Spinal cord (tissue), 10 donors: ENCODE data around the gene PDE6G. TPM values are rescaled to one million over a fixed set of nuclear protein-coding genes. Genes with fewer than 3 reads are reported as not detected.
"Not testable (repeated sequence)": the region's sequence is repeated elsewhere in the genome, so short reads cannot be mapped to it uniquely, and the experiment has no call there.

Source experiments
- DNase-seq, 6 donors: peaks; one replicate each; pipeline versions ENCODE4 v3.0.0 to v3.0.0-alpha.2; 2013 to 2015; ENCODE audit warnings: low spot score in 6 of 6, low read depth in 4 of 6
- H3K27ac ChIP-seq: one replicate; pipeline ENCODE4 v1.5.1; 2013; ENCODE audit warnings: low read depth, low read length, control low read depth
- H3K27me3 ChIP-seq: one replicate; pipeline ENCODE4 v1.6.1; 2013; ENCODE audit warnings: low read length; ENCODE audit not compliant: control insufficient read depth, insufficient read depth
- H3K36me3 ChIP-seq: one replicate; pipeline ENCODE4 v1.6.1; 2013; ENCODE audit warnings: low read length; ENCODE audit not compliant: control insufficient read depth, insufficient read depth
- H3K4me1 ChIP-seq: one replicate; pipeline ENCODE4 v1.6.1; 2013; ENCODE audit warnings: low read length; ENCODE audit not compliant: control insufficient read depth, insufficient read depth
- H3K4me3 ChIP-seq: one replicate; pipeline ENCODE4 v1.5.1; 2013; ENCODE audit warnings: low read depth, low read length, control low read depth
- H3K9me3 ChIP-seq: one replicate; pipeline ENCODE4 v1.6.1; 2013; ENCODE audit warnings: low read length; ENCODE audit not compliant: control insufficient read depth, insufficient read depth
- WGBS: methylation state at CpG from one replicate; pipeline ENCODE4 v1.1.5; 2013; ENCODE audit warnings: missing lambda C conversion rate; ENCODE audit not compliant: insufficient coverage; 5-methylcytosine and 5-hydroxymethylcytosine counted together
- polyA plus RNA-seq, 2 donors: library from polyadenylated mRNA; unstranded; fragments of 120-200 nt; gene quantifications; one replicate each; pipeline ENCODE4 v1.2.1, GENCODE V29; 2013; ENCODE audit not compliant: insufficient read length in 2 of 2
- total RNA-seq, 2 donors: library from RNA; depleted of rRNA in 1 of 2; stranded (reverse); fragments of 120-200 nt in 1 of 2; fragments of >200 nt in 1 of 2; gene quantifications; one replicate each; pipeline versions ENCODE4 v1.2.3 to v1.2.4, GENCODE V29; 2013 to 2014
- donor health status: healthy.

PDE6G gene
- total and polyA plus RNA-seq, 4 donors, result 1.9 to 3.7 (median 2.0) TPM; not detected in 1

DNA sequence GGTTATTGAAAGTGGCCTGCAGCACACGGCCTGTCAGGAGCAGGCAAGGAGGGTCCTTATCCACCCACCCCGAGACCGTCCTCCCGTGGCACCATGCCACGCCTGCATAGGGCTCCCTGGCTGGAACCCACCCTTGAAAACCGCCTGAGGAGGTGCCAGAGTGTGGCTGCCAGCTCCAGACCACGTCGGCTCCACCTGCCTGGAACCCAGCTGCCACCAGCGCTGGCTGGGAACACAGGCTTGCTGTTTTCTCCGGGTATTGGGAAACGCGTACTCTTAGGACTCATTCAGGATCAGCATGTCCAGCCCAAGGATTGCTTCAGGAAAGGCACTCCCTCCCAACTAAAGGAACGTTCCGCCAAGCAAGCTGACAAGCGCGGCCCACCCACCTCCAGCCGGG lies 20.6 kb upstream of the PDE6G start:
- no peaks in the 10 kb centered on the region for H3K27me3 ChIP-seq
- no peaks in the 10 kb centered on the region for H3K9me3 ChIP-seq
- 65% methylated on average over 13 of the region's 17 CpGs for whole genome bisulfite sequencing
- DNase-seq, result no peak
- H3K27ac ChIP-seq, result no peak overlapping the region
- H3K36me3 ChIP-seq, result peaks cover 69% of the 10 kb centered on the region
- no peak overlapping the region for H3K4me3 ChIP-seq
- H3K4me1 ChIP-seq, result peaks cover 17% of the 10 kb centered on the region

DNA sequence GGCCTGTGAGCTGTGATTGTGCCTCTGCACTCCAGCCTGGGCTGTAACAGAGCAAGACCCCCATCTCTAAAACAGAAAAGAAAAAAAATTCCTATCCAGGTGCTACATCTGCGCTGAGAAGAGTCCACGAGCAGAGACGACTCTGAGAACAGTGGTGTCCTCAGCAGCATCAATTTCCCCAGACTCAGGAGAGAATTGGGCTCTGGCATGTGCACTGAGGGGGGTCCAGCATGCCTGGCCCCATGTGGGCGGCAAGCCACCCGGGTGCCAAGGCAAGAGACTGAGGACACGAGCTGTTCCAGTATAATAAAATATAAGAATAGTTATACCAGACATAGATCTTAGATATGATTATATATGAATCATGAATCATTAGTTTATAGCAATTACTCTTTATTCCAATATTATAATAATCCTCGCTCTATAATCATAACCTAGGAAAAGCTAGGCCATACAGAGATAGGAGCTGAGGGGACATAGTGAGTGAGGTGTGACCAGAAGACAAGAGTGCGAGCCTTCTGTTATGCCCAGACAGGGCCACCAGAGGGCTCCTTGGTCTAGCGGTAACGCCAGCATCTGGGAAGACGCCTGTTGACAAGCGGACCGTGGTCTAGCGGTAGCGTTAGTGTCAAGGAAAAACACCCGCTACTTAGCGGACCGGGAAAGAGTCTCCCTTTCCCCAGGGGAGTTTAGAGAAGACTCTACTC lies 19.3 kb upstream of the PDE6G start:
- not testable (repeated sequence) for H3K27me3 ChIP-seq, H3K9me3 ChIP-seq, H3K4me3 ChIP-seq, H3K27ac ChIP-seq
- DNase-seq, result peak in 1 of 6 donors; percentile 44
- WGBS, result 50% methylated on average over 6 of the region's 18 CpGs
- peaks cover 11% of the 10 kb centered on the region for H3K4me1 ChIP-seq
- H3K36me3 ChIP-seq, result peaks cover 69% of the 10 kb centered on the region

DNA sequence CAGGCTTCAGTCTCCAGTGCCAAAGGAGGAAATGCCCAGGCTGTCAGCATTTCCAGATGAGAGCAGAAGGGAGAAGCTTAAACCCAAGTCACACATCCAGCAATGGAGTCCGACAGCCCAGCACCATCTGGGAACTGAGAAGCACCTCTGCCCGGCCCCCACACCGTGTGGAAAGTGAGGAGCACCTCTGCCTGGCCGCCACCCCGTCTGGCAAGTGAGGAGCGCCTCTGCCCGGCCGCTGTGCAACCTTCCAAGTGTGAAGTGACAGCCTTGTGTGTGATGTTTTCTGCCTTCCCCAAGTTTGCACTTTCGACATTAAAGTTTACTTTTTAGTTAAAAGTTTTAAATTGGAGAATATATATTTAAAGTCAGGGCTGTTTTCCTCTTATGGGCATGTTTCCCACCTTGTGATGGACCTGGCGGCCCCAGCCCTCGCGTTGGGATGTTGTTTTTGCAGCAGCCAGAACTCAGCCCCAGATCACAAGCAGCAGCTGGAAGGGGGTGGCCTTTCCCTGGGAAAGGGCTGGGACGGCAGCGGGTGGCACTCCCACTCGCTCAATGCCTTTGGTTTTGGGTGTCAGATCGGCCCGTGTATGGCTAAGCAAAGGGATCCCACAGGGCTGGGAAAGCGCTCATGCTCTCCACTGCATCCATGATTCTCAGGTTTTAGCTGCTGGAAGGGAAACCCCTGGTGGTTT lies 17.4 kb upstream of the PDE6G start:
- no peaks in the 10 kb centered on the region for H3K27me3 ChIP-seq
- H3K27ac ChIP-seq, result no peak overlapping the region
- H3K36me3 ChIP-seq, result peaks cover 71% of the 10 kb centered on the region
- H3K4me1 ChIP-seq, result peaks cover 11% of the 10 kb centered on the region
- no peak for DNase-seq
- H3K4me3 ChIP-seq, result no peak overlapping the region
- no peaks in the 10 kb centered on the region for H3K9me3 ChIP-seq
- 84% methylated on average over 14 of the region's 18 CpGs for WGBS

DNA sequence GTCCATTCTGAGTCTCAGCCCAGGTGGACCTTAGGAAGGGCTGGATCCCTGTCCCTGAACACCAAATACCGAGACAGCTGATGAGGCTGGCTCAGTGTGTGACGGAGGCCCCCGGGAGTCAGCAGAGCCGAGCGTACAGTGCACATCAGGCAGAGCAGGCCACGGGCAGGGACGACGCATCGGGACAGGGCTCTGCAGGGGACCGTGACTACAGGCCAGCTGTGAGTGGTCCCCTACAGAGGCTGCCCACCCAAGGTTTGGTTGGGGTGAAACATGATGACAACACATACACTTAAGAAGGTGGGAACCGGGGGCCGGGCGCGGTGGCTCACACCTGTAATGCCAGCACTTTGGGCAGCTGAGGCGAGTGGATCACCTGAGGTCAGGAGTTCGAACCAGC lies 16.6 kb upstream of the PDE6G start:
- WGBS, result 93% methylated on average over 13 of the region's 16 CpGs
- H3K27ac ChIP-seq, result no peak overlapping the region
- peaks cover 12% of the 10 kb centered on the region for H3K4me1 ChIP-seq
- no peak overlapping the region for H3K4me3 ChIP-seq
- H3K36me3 ChIP-seq, result peaks cover 77% of the 10 kb centered on the region
- DNase-seq, result no peak
- no peaks in the 10 kb centered on the region for H3K27me3 ChIP-seq
- H3K9me3 ChIP-seq, result no peaks in the 10 kb centered on the region

DNA sequence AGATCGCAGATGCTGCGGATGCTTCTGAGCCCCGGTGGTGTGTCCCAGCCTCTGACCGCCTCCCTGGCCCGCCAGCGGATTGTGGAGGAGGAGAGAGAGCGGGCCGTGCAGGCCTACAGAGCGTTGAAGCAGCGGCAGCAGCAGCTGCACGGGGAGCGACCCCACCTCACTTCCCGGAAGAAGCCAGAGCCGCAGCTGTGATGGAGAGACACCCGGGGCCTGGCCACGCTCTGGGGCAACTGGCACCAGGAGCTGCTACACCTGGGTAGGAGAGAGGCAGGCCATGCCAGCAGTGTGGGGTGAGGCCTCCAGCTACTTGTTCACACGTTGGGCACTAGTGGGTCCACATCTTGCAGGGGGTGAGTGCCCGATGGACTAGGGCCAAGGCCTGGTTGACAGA lies 16.2 kb upstream of the PDE6G start:
- DNase-seq, result no peak
- Histone ChIP-seq H3K4me3 (no peak overlapping the region), H3K36me3 (peaks cover 79% of the 10 kb centered on the region), H3K9me3 (no peaks in the 10 kb centered on the region), H3K4me1 (peaks cover 17% of the 10 kb centered on the region), H3K27ac (no peak overlapping the region), H3K27me3 (no peaks in the 10 kb centered on the region)
- 76% methylated on average over 12 of the region's 18 CpGs for WGBS

DNA sequence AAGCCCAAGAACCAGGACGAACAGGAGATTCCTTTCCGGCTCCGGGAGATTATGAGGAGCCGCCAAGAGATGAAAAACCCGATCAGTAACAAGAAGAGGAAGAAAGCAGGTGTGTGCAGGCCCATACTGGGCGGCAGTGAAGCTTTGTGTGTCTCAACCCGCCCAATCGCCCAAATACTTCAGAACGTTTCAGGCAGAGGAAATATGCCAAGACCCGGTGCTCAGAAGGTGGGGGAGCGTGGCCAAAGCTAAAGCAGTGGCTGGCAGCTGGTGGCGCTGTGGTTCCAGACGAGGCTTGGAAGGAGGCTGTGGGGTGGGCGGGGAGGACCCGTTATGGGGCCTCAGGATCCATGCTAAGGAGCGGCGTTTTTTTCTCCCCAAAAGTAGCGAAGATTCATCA lies 11.4 kb upstream of the PDE6G start:
- no peaks in the 10 kb centered on the region for H3K9me3 ChIP-seq
- H3K4me3 ChIP-seq, result no peak overlapping the region
- DNase-seq, result no peak
- H3K27me3 ChIP-seq, result no peaks in the 10 kb centered on the region
- WGBS, result 88% methylated on average over 18 of the region's 18 CpGs
- peaks cover 65% of the 10 kb centered on the region for H3K36me3 ChIP-seq
- peaks cover 23% of the 10 kb centered on the region for H3K4me1 ChIP-seq
- no peak overlapping the region for H3K27ac ChIP-seq

DNA sequence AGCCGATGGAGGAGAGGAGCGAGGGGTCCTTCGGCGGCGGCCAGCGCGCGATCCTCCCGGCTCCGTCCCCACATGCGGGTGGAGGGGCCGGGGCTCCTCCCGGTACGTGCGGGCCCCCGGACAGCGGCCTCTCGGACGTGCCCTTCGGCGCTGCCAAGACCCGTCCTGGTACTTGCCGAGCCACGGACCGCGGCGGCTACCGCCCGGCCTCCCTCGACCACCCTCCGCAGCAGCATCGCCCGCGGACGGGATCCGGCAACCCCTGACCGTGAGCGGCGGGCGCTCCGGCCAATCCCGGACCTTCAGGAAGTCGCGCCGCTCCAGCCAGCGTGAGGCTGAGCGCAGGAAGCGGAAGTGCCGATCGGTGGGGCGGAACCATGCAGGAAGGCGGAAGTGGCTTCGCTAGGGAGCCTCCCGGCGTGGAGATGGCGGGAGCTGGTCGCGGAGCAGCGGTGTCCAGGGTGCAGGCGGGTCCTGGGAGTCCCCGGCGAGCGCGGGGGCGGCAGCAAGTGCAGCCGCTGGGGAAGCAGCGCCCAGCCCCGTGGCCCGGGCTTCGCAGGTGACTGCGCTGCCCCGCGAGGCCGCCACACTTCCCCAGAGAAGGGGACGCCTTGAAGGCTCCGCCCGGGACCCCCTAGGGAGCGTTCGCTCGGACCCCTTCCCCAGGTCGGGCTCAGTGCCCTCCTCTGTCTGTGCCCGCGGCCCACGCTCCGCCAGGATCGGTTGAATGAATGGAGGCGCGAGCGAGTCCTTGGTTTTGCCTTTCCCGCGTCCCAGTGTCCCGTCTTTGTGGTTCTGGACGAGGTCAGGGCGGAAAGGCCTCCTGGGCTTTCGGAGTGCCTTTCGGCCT lies 10.2 kb upstream of the PDE6G start, which contains the start of the genes CCDC137 and OXLD1:
Gene CCDC137, plus strand, starts transcription at position 396 of the 850 bp plus-strand sequence. Its CDS starts 30 bp downstream, at position 426.
Gene OXLD1, minus strand, starts transcription at position 264 of the 850 bp plus-strand sequence. Its CDS starts 28 bp downstream, at position 236.
- DNase-seq, result peak; percentile 80 to 98 (median 92)
- peak within 1 kb of the TSS; percentile 84 for H3K4me3 ChIP-seq

DNA sequence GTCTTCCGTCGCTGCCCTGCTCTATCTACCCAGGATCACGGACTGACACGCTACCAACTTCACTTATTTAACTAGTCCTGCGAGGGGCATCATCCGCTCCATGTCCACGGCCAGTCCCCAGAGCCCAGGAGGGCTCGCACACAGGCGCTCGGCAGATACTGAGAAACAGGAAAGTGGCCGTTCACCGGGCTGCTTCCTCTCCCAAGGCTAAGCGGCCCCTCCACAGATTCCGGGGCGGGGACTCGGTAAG lies 9.7 kb upstream of the PDE6G start:
- 0% methylated on average over 16 of the region's 16 CpGs for WGBS
- Histone ChIP-seq H3K4me1 (peaks cover 23% of the 10 kb centered on the region), H3K27ac (peak overlapping the region; percentile 67), H3K27me3 (no peaks in the 10 kb centered on the region), H3K36me3 (peaks cover 48% of the 10 kb centered on the region), H3K9me3 (no peaks in the 10 kb centered on the region), H3K4me3 (peak overlapping the region; percentile 84)
- no peak for DNase-seq

More for the DNA sequence above, 10.2 kb upstream of the PDE6G start, which contains the start of the genes CCDC137 and OXLD1:
- no peaks in the 10 kb centered on the region for H3K27me3 ChIP-seq
- no peaks in the 10 kb centered on the region for H3K9me3 ChIP-seq
- H3K4me1 ChIP-seq, result peaks cover 23% of the 10 kb centered on the region
- H3K36me3 ChIP-seq, result peaks cover 54% of the 10 kb centered on the region
- H3K27ac ChIP-seq, result peak within 1 kb of the TSS; percentile 67
- under 1% methylated on average over 96 of the region's 96 CpGs for WGBS

DNA sequence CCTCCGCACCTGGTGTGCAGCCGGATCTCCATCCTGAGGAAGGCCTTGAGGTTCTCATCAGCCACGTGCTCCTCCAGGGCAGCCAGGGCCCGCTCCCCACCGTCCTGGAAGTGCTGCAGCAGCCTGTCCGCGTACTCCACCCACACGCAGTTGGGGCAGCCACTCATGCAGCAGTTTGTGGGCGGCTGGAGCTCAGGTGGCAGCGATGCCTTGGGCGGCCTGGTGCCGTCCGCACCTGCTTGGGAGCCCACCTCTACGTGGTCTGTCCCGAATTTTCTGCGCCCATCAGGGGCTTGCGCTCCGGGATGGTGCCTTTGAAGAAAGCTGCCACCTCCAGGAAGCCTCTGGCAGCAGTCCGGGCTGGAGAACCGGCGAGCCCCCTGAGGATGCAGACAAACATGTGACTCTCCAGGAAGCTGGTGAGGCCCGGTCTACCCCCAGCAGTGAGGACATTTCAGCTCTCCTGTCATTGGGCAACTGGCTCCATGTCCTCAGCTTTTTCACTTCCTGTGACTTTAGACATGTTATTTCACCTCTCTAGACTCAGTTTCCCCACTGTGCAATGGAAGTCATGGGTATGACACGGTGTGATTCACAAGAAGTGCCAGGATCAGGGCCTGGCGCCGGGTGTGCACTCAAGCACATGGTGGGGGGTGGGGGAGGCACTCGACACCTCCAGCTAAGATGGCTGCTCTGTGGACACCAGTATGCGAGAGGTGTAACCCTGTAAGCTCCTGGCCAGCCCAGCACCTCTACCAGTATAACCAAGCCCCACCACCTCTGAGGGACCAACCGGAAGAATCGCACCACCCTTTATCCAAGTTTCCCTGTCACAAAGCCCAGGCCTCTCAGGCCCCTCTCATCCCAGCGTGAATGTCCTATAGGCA lies 9.1 kb upstream of the PDE6G start:
- no peak for DNase-seq
- WGBS, result 69% methylated on average over 29 of the region's 30 CpGs

More for the DNA sequence above, 9.1 kb upstream of the PDE6G start:
- Histone ChIP-seq H3K4me3 (peak overlapping the region; percentile 84), H3K27me3 (no peaks in the 10 kb centered on the region), H3K27ac (peak overlapping the region; percentile 67), H3K4me1 (peaks cover 23% of the 10 kb centered on the region), H3K36me3 (peaks cover 43% of the 10 kb centered on the region), H3K9me3 (no peaks in the 10 kb centered on the region)
